ENCODE data around the gene SEZ6L.

DNA sequence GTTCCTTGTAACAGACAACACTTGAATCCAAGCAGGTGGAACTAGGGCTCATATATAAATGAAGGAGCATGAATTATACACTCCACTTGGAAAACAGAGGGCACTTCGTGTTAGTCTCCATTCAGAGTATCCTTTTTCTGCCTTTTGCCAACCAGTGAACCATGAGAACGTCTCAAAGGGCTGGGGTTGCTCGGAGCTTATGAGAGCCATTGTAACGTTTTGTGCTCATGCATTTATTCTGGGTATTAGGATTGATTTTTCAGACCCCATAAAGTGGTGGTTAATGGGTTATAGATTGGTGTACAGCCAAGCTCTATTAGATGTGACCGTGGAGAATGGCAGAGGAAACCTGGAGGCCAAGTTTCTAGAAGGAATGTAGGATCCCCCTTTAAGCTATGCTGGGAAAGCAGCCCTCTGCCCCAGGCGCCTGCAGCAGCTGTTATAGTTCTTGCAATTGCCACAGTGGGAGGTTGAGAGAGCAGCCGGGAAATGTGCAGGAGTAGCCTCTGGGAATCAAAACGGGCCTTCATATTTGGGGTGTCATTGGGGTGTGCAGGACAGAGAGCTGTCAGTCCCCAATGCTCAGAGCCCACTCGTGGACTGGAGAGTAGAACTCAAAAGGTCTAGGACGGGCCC lies 205.2 kb downstream of the SEZ6L start:
- TF ChIP-seq, protein P1, sequence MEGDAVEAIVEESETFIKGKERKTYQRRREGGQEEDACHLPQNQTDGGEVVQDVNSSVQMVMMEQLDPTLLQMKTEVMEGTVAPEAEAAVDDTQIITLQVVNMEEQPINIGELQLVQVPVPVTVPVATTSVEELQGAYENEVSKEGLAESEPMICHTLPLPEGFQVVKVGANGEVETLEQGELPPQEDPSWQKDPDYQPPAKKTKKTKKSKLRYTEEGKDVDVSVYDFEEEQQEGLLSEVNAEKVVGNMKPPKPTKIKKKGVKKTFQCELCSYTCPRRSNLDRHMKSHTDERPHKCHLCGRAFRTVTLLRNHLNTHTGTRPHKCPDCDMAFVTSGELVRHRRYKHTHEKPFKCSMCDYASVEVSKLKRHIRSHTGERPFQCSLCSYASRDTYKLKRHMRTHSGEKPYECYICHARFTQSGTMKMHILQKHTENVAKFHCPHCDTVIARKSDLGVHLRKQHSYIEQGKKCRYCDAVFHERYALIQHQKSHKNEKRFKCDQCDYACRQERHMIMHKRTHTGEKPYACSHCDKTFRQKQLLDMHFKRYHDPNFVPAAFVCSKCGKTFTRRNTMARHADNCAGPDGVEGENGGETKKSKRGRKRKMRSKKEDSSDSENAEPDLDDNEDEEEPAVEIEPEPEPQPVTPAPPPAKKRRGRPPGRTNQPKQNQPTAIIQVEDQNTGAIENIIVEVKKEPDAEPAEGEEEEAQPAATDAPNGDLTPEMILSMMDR (optimal IDR thresholded peaks at IDR 0.05 in 1 of 3, IDR thresholded peaks at IDR 0.05 in 1 of 3, conservative IDR thresholded peaks at IDR 0.05 in 1 of 3; ENCODE audit: extremely low read depth in 1 of 3, insufficient read depth in 2 of 3, low read length in 3 of 3) = no peak
- TF ChIP-seq EZH2 (IDR thresholded peaks at IDR 0.05; ENCODE audit: low read length) = no peak
